Testis (tissue), 3 donors: Measurements from ENCODE around the gene TMEM41A. TPM values are rescaled to one million over a fixed set of nuclear protein-coding genes. Genes with fewer than 3 reads are reported as not detected.
"Not testable (repeated sequence)": the region's sequence is repeated elsewhere in the genome, so short reads cannot be mapped to it uniquely, and the experiment has no call there.

ENCODE experiments used
- DNase-seq: peaks from one replicate; pipeline ENCODE4 v3.0.0-alpha.2; 2019
- H3K27ac ChIP-seq, 2 donors: fragments of 200-600 bp; sonication (generic); one replicate each; pipeline ENCODE4 v1.5.1; 2019
- H3K27me3 ChIP-seq: fragments of 200-600 bp; sonication (generic); one replicate; pipeline ENCODE4 v1.5.1; 2019
- H3K36me3 ChIP-seq: fragments of 200-600 bp; sonication (generic); one replicate; pipeline ENCODE4 v1.5.1; 2017; ENCODE audit warnings: low read depth; ENCODE audit errors: missing control alignments
- H3K4me1 ChIP-seq: fragments of 200-600 bp; sonication (generic); one replicate; pipeline ENCODE4 v1.5.1; 2019
- H3K4me3 ChIP-seq, 2 donors: fragments of 200-600 bp; sonication (generic); one replicate each; pipeline ENCODE4 v1.5.1; 2017 to 2019
- H3K9me3 ChIP-seq: fragments of 200-600 bp; sonication (generic); one replicate; pipeline ENCODE4 v1.5.1; 2017
- POLR2A ChIP-seq: fragments of 450-650 bp; IDR thresholded peaks from one replicate; pipeline ENCODE4 v1.6.1; 2017; ENCODE audit warnings: antibody characterized with exemption, mild to moderate bottlenecking, moderate library complexity
- WGBS, 2 donors: methylation state at CpG; one replicate each; pipeline ENCODE4 v1.1.5; 2018; 5-methylcytosine and 5-hydroxymethylcytosine counted together
- intact Hi-C: fragments of 100-400 bp; cut with DNase I; formaldehyde crosslinking; loops from one replicate; pipeline ENCODE4 v1.15.1; 2023; ENCODE audit warnings: low total_unique reads
- polyA plus RNA-seq: library from polyadenylated mRNA; stranded (reverse); fragments of 350-450 nt; fragmentation: Illumina TruSeq; extraction: RNeasy Lipid Tissue Mini Kit (QIAGEN cat#74804); gene quantifications from one replicate; pipeline ENCODE4 v1.2.3, GENCODE V29; 2014; ENCODE audit warnings: low read depth, low replicate concordance; ENCODE audit not compliant: insufficient read depth
- total RNA-seq, 2 donors: library from RNA; depleted of rRNA; stranded (reverse); fragments of >200 nt; gene quantifications; one replicate each; pipeline ENCODE4 v1.2.3, GENCODE V29; 2016
- TF ChIP-seq, protein P1 (sequence below), 3 experiments: fragments of 450-650 bp in 2 of 3; fragments of 200-600 bp in 1 of 3; sonication (generic) in 1 of 3; IDR thresholded peaks; one replicate each; pipeline ENCODE4 v1.5.1; 2016 to 2019; ENCODE audit warnings: antibody characterized with exemption in 3 of 3, mild to moderate bottlenecking in 2 of 3, moderate library complexity in 1 of 3

The TMEM41A gene
- total and polyA plus RNA-seq, 3 donors from 2014 or later: 29.9 to 38.7 (median 34.4) TPM

- no peaks in the 10 kb centered on the region for H3K9me3 ChIP-seq
- no peaks in the 10 kb centered on the region for H3K27me3 ChIP-seq
- TF ChIP-seq, protein P1, sequence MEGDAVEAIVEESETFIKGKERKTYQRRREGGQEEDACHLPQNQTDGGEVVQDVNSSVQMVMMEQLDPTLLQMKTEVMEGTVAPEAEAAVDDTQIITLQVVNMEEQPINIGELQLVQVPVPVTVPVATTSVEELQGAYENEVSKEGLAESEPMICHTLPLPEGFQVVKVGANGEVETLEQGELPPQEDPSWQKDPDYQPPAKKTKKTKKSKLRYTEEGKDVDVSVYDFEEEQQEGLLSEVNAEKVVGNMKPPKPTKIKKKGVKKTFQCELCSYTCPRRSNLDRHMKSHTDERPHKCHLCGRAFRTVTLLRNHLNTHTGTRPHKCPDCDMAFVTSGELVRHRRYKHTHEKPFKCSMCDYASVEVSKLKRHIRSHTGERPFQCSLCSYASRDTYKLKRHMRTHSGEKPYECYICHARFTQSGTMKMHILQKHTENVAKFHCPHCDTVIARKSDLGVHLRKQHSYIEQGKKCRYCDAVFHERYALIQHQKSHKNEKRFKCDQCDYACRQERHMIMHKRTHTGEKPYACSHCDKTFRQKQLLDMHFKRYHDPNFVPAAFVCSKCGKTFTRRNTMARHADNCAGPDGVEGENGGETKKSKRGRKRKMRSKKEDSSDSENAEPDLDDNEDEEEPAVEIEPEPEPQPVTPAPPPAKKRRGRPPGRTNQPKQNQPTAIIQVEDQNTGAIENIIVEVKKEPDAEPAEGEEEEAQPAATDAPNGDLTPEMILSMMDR (IDR thresholded peaks at IDR 0.05): no peak
- no peak for TF ChIP-seq POLR2A
- intact Hi-C loops: no loop called here
- no peak overlapping the region for H3K27ac ChIP-seq
- DNase-seq: no peak
- H3K4me1 ChIP-seq: no peaks in the 10 kb centered on the region
- no peak overlapping the region for H3K4me3 ChIP-seq
- H3K36me3 ChIP-seq: no peaks in the 10 kb centered on the region
- 86 to 95% methylated on average over 5 of the region's 5 CpGs for WGBS, 2 donors
Measured at GRCh38 chr3:185486394-185486793, 12.4 kb downstream of the TMEM41A start.

GRCh38 chr3:185484296-185484695 lies 14.5 kb downstream of the TMEM41A start:
- WGBS, 2 donors: 87 to 88% methylated on average over 3 of the region's 3 CpGs
- Histone ChIP-seq H3K27me3 (no peaks in the 10 kb centered on the region), H3K4me3 (no peak overlapping the region), H3K4me1 (no peaks in the 10 kb centered on the region), H3K9me3 (no peaks in the 10 kb centered on the region), H3K27ac (no peak overlapping the region), H3K36me3 (no peaks in the 10 kb centered on the region)
- intact Hi-C loops: no loop called here
- TF ChIP-seq POLR2A: no peak
- TF ChIP-seq, protein P1 (IDR thresholded peaks at IDR 0.05): no peak
- DNase-seq: no peak

- intact Hi-C loops: no loop called here
- no peaks in the 10 kb centered on the region for H3K36me3 ChIP-seq
- WGBS, 2 donors: 97 to 98% methylated on average over 2 of the region's 2 CpGs
- no peaks in the 10 kb centered on the region for H3K27me3 ChIP-seq
- no peaks in the 10 kb centered on the region for H3K9me3 ChIP-seq
- TF ChIP-seq POLR2A: no peak
- TF ChIP-seq, protein P1 (IDR thresholded peaks at IDR 0.05): no peak
- no peak for DNase-seq
- H3K4me3 ChIP-seq: no peak overlapping the region
- no peak overlapping the region for H3K27ac ChIP-seq
- no peaks in the 10 kb centered on the region for H3K4me1 ChIP-seq
Measured at GRCh38 chr3:185479373-185479945, 19.4 kb downstream of the TMEM41A start.

DNA sequence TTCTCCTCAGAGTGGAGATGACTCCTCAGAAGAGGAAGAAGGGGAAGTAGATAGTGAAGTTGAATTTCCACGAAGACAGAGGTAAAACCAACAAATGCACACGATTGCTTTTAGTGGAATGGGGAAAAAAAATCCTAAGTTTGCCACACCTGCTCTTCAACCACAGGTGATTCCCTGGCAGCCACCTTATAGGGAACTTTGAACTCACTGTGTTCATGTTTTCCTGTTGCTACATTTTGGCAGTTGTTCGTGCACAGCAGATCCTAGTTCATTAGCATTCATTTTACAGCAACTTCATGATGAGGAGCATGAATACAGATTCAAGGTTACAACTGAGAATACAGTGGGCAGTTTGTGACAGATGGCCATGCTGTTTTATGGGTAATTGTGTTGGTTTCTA lies 21.5 kb downstream of the TMEM41A start:
- no peak for TF ChIP-seq POLR2A
- TF ChIP-seq, protein P1 (IDR thresholded peaks at IDR 0.05): no peak
- no peaks in the 10 kb centered on the region for H3K4me1 ChIP-seq
- H3K4me3 ChIP-seq: no peak overlapping the region
- no peak overlapping the region for H3K27ac ChIP-seq
- H3K9me3 ChIP-seq: no peaks in the 10 kb centered on the region
- no peaks in the 10 kb centered on the region for H3K27me3 ChIP-seq
- intact Hi-C loops: no loop called here
- H3K36me3 ChIP-seq: no peaks in the 10 kb centered on the region
- 90 to 91% methylated on average over 3 of the region's 3 CpGs for WGBS, 2 donors
- DNase-seq: no peak

- H3K9me3 ChIP-seq, H3K27ac ChIP-seq, H3K27me3 ChIP-seq, H3K4me3 ChIP-seq, DNase-seq, H3K36me3 ChIP-seq, intact Hi-C loops, H3K4me1 ChIP-seq: not testable (repeated sequence)
- 95 to 100% methylated on average over 6 of the region's 6 CpGs for WGBS, 2 donors
Measured at GRCh38 chr3:185474922-185475321, 23.9 kb downstream of the TMEM41A start.
